ENCODE data around the gene PRSS21.

Gene PRSS21

DNA sequence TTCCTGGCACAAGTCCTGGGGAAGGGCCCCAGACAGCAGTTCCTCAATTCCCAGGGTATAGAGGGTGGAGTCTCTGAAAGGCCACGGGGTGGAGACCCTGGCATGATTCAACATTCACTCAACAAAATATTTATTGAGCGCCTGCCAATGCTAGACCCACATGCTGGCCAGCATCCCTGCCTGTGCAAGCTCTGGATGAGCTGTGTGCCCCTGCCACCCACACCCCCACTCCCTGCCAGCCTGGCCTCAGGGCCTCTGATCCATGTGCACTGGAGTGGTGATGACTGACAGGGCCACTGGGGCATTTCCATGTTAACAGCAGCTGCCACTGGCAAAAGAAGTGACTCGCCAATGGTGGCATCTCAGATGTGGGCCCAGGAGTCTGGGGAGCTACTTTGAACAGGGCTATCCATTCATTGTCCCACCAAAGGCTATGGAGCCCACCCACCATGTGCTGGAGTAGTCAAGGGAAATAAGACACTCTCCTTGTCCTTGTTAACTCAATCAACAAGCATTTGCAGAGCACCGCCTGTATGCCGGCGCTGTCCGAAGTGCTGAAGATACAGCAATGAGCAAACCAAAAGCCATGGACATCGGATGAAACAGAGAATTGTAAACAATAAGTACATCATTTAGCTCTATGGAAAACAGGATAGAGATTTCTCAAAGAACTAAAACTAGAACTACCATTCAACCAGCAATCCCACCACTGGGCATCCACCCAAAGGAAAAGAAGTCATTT is 44.0 kb downstream of the PRSS21 start:
- no peak overlapping the region for H3K4me3 ChIP-seq (replicated peaks; ENCODE audit: low read depth, low read length)
- no peak for DNase-seq (ENCODE audit: extremely low read depth, insufficient read length)
- TF ChIP-seq CTCF (IDR thresholded peaks at IDR 0.05; ENCODE audit: insufficient read depth, low read length, poor library complexity, severe bottlenecking), result no peak
- H3K27me3 ChIP-seq (replicated peaks; ENCODE audit: control insufficient read depth, insufficient read depth, low read length), result no peaks in the 10 kb centered on the region
- no peaks in the 10 kb centered on the region for H3K36me3 ChIP-seq (ENCODE audit: control insufficient read depth, insufficient read depth, low read length)

DNA sequence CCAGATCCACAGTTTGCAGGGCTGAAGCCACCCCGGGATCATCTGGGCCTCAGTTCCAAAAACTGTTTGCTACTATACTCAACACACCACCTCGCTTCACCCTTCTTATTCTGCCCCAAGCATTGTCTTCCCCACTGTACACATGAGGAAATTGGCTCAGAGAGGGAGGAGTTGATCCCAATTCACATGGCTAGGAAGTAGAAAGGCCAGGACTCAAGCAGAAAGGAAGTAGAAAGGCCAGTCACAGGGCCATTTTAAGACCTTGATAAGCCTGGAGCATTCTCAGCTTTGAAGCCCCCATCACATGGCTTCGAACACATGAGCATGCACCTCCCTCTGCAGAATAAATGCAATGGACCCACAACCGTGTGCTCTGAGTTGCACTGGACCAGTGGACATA is 48.6 kb downstream of the PRSS21 start:
- Histone ChIP-seq H3K27me3 (replicated peaks; ENCODE audit: control insufficient read depth, insufficient read depth, low read length) (no peaks in the 10 kb centered on the region), H3K36me3 (ENCODE audit: control insufficient read depth, insufficient read depth, low read length) (no peaks in the 10 kb centered on the region), H3K4me3 (replicated peaks; ENCODE audit: low read depth, low read length) (no peak overlapping the region)
- DNase-seq (ENCODE audit: extremely low read depth, insufficient read length), result no peak
- TF ChIP-seq CTCF (IDR thresholded peaks at IDR 0.05; ENCODE audit: insufficient read depth, low read length, poor library complexity, severe bottlenecking), result no peak

GRCh38 chr16:2866431-2866830 is 49.4 kb downstream of the PRSS21 start:
- H3K27me3 ChIP-seq (replicated peaks; ENCODE audit: control insufficient read depth, insufficient read depth, low read length), result no peaks in the 10 kb centered on the region
- no peak for DNase-seq (ENCODE audit: extremely low read depth, insufficient read length)
- H3K4me3 ChIP-seq (replicated peaks; ENCODE audit: low read depth, low read length), result no peak overlapping the region
- H3K36me3 ChIP-seq (ENCODE audit: control insufficient read depth, insufficient read depth, low read length), result no peaks in the 10 kb centered on the region
- TF ChIP-seq CTCF (IDR thresholded peaks at IDR 0.05; ENCODE audit: insufficient read depth, low read length, poor library complexity, severe bottlenecking), result no peak

DNA sequence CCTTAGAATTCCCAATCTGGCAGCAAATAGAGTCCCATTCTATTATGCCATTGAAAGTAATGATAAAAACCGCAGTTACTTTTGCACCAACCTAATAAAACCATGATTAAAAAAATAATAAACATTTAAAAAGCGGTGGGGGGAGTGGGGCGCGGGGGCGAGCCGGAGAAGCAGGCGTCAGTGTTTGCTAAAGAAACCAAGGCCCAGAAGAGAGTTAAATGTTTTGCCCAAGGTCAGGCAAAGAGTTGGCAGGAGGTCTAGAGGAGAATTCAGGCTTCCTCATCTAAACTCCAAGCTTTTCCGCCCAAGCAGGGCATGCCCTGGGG is 50.6 kb downstream of the PRSS21 start:
- DNase-seq (ENCODE audit: extremely low read depth, insufficient read length), result no peak
- Histone ChIP-seq H3K4me3 (replicated peaks; ENCODE audit: low read depth, low read length) (peak overlapping the region; percentile 61), H3K27me3 (replicated peaks; ENCODE audit: control insufficient read depth, insufficient read depth, low read length) (no peaks in the 10 kb centered on the region), H3K36me3 (ENCODE audit: control insufficient read depth, insufficient read depth, low read length) (no peaks in the 10 kb centered on the region)
- no peak for TF ChIP-seq CTCF (IDR thresholded peaks at IDR 0.05; ENCODE audit: insufficient read depth, low read length, poor library complexity, severe bottlenecking)

DNA sequence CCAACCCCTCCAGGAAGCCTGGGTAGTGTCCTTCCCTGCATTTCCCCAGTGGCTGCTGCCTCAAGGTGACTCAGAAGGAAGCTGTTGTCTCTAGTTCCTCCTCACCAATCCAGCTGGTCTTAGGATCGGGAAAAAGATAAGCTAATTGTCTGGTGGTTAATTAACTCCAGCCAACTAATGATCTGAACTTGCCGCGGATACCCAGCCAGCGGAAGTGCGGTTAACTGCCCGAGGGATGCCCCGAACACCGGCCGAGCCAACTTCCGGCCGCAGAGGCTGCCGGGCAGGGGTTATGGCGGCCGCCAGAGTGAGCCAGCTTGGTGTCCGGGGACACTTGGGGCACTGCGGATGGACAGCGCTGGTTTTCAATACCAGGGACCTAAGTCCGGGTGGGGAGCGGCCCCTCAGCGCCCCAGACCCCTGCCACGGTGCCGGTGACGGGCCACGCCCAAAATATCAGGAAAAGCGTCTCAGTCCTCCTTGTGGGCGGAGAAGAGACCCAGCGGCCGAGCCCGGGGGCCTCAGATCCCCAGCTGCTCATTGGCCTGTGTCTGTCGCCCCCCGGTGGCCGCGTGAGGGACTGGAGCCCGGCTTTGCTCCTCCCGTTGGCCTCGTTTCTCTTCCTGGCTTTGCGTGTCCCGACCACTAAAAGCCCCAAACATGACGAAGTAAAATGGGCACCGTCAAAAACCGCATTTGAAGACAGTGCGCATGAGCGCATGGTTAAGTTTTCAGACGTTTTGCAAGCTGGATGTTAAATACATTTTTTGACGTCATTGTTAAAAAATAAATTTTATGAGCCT is 51.2 kb downstream of the PRSS21 start:
- H3K27me3 ChIP-seq (replicated peaks; ENCODE audit: control insufficient read depth, insufficient read depth, low read length), result no peaks in the 10 kb centered on the region

More for the DNA sequence above, 51.2 kb downstream of the PRSS21 start:
- Histone ChIP-seq H3K36me3 (ENCODE audit: control insufficient read depth, insufficient read depth, low read length) (no peaks in the 10 kb centered on the region), H3K4me3 (replicated peaks; ENCODE audit: low read depth, low read length) (peak overlapping the region; percentile 61)
- DNase-seq (ENCODE audit: extremely low read depth, insufficient read length), result peak; percentile 97
- TF ChIP-seq CTCF (IDR thresholded peaks at IDR 0.05; ENCODE audit: insufficient read depth, low read length, poor library complexity, severe bottlenecking), result peak; percentile 95
